Measurements from ENCODE around the gene TEX2.

- peak; percentile 66; the same call in 1 of the 2 replicates for TF ChIP-seq POLR2AphosphoS5 (IDR thresholded peaks at IDR 0.05; ENCODE audit: low read depth)
- TF ChIP-seq, protein P1, sequence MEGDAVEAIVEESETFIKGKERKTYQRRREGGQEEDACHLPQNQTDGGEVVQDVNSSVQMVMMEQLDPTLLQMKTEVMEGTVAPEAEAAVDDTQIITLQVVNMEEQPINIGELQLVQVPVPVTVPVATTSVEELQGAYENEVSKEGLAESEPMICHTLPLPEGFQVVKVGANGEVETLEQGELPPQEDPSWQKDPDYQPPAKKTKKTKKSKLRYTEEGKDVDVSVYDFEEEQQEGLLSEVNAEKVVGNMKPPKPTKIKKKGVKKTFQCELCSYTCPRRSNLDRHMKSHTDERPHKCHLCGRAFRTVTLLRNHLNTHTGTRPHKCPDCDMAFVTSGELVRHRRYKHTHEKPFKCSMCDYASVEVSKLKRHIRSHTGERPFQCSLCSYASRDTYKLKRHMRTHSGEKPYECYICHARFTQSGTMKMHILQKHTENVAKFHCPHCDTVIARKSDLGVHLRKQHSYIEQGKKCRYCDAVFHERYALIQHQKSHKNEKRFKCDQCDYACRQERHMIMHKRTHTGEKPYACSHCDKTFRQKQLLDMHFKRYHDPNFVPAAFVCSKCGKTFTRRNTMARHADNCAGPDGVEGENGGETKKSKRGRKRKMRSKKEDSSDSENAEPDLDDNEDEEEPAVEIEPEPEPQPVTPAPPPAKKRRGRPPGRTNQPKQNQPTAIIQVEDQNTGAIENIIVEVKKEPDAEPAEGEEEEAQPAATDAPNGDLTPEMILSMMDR (IDR thresholded peaks at IDR 0.05; ENCODE audit: insufficient read depth, low read length) = no peak
- no peak for TF ChIP-seq GABPA (IDR thresholded peaks at IDR 0.05; ENCODE audit: low read depth)
Measured at GRCh38 chr17:64263000-64263766, at the start of gene TEX2.

Measured in HL-60 (cell line).